ENCODE data around the gene VPS51. TPM values are rescaled to one million over a fixed set of nuclear protein-coding genes. Genes with fewer than 3 reads are reported as not detected.

VPS51 gene
- total RNA-seq, 1 donor from 2014 or later, result 41.4 TPM

- Histone ChIP-seq H2AFZ (ENCODE audit: low read depth, low read length) (peak overlapping the region; percentile 98), H3K4me2 (ENCODE audit: low read length) (peak overlapping the region; percentile 79), H3K27ac (ENCODE audit: low read depth, low read length) (no peak overlapping the region), H3K36me3 (ENCODE audit: insufficient read depth, low read length) (no peaks in the 10 kb centered on the region), H4K20me1 (ENCODE audit: insufficient read depth, low read length) (peaks cover 18% of the 10 kb centered on the region), H3K27me3 (ENCODE audit: insufficient read depth, low read length) (no peaks in the 10 kb centered on the region), H3K4me3 (ENCODE audit: insufficient read depth, low read depth, low read length) (peak overlapping the region; percentile 61), H3K9ac (ENCODE audit: low read length) (peak overlapping the region; percentile 89), H3K79me2 (ENCODE audit: insufficient read depth, low read length) (peaks cover 28% of the 10 kb centered on the region), H3K9me3 (ENCODE audit: insufficient read depth, low read depth, low read length) (no peaks in the 10 kb centered on the region), H3K4me1 (ENCODE audit: insufficient read depth, low read length) (peaks cover 6% of the 10 kb centered on the region)
- no peak for DNase-seq (ENCODE audit: low read depth)
- FAIRE-seq, result no peak
- H3K4me3 Mint-ChIP-seq (ENCODE audit: unreplicated experiment), result peak overlapping the region; percentile 93
- no peaks in the 10 kb centered on the region for H3K9me3 Mint-ChIP-seq (ENCODE audit: unreplicated experiment)
- H3K4me1 Mint-ChIP-seq (ENCODE audit: low read depth, unreplicated experiment), result peaks cover 7% of the 10 kb centered on the region
- TF ChIP-seq CTCF (IDR thresholded peaks at IDR 0.05; ENCODE audit: insufficient read depth, low read depth, low read length) (no peak), EZH2 (IDR thresholded peaks at IDR 0.05; ENCODE audit: insufficient read depth, low read length) (no peak)
- no peaks in the 10 kb centered on the region for H3K27me3 Mint-ChIP-seq (ENCODE audit: low read depth, unreplicated experiment)
- peak overlapping the region; percentile 87 for H3K27ac Mint-ChIP-seq (ENCODE audit: unreplicated experiment)
- H3K36me3 Mint-ChIP-seq (ENCODE audit: low read depth, unreplicated experiment), result peaks cover 2% of the 10 kb centered on the region
These were observed 587 bp upstream of the VPS51 start for GRCh38 chr11:65095427-65095826.

GRCh38 chr11:65096926-65097325, 912 bp downstream of the VPS51 start:
- no peak overlapping the region for H3K27ac Mint-ChIP-seq (ENCODE audit: unreplicated experiment)
- H3K9me3 Mint-ChIP-seq (ENCODE audit: unreplicated experiment), result no peaks in the 10 kb centered on the region
- Histone ChIP-seq H3K27ac (ENCODE audit: low read depth, low read length) (no peak overlapping the region), H3K4me1 (ENCODE audit: insufficient read depth, low read length) (peaks cover 8% of the 10 kb centered on the region), H3K4me3 (ENCODE audit: insufficient read depth, low read depth, low read length) (peak overlapping the region; percentile 61), H3K27me3 (ENCODE audit: insufficient read depth, low read length) (no peaks in the 10 kb centered on the region), H3K4me2 (ENCODE audit: low read length) (peak overlapping the region; percentile 79), H3K9ac (ENCODE audit: low read length) (peak overlapping the region; percentile 89), H4K20me1 (ENCODE audit: insufficient read depth, low read length) (peaks cover 25% of the 10 kb centered on the region), H3K9me3 (ENCODE audit: insufficient read depth, low read depth, low read length) (no peaks in the 10 kb centered on the region), H3K36me3 (ENCODE audit: insufficient read depth, low read length) (no peaks in the 10 kb centered on the region), H2AFZ (ENCODE audit: low read depth, low read length) (no peak overlapping the region), H3K79me2 (ENCODE audit: insufficient read depth, low read length) (peaks cover 32% of the 10 kb centered on the region)
- peaks cover 2% of the 10 kb centered on the region for H3K36me3 Mint-ChIP-seq (ENCODE audit: low read depth, unreplicated experiment)
- TF ChIP-seq CTCF (IDR thresholded peaks at IDR 0.05; ENCODE audit: insufficient read depth, low read depth, low read length) (no peak), EZH2 (IDR thresholded peaks at IDR 0.05; ENCODE audit: insufficient read depth, low read length) (no peak)
- H3K4me1 Mint-ChIP-seq (ENCODE audit: low read depth, unreplicated experiment), result peaks cover 7% of the 10 kb centered on the region
- no peak for FAIRE-seq
- DNase-seq (ENCODE audit: low read depth), result no peak
- no peaks in the 10 kb centered on the region for H3K27me3 Mint-ChIP-seq (ENCODE audit: low read depth, unreplicated experiment)
- peak overlapping the region; percentile 93 for H3K4me3 Mint-ChIP-seq (ENCODE audit: unreplicated experiment)

GRCh38 chr11:65100674-65101350, 4.8 kb downstream of the VPS51 start:
- FAIRE-seq, result no peak
- H3K9me3 Mint-ChIP-seq (ENCODE audit: unreplicated experiment), result no peaks in the 10 kb centered on the region

More at GRCh38 chr11:65100674-65101350, 4.8 kb downstream of the VPS51 start:
- peaks cover 55% of the 10 kb centered on the region for H4K20me1 ChIP-seq (ENCODE audit: insufficient read depth, low read length)
- no peaks in the 10 kb centered on the region for H3K36me3 Mint-ChIP-seq (ENCODE audit: low read depth, unreplicated experiment)
- no peaks in the 10 kb centered on the region for H3K27me3 ChIP-seq (ENCODE audit: insufficient read depth, low read length)
- H3K4me2 ChIP-seq (ENCODE audit: low read length), result no peak overlapping the region
- no peak overlapping the region for H3K27ac Mint-ChIP-seq (ENCODE audit: unreplicated experiment)
- H3K27me3 Mint-ChIP-seq (ENCODE audit: low read depth, unreplicated experiment), result no peaks in the 10 kb centered on the region
- H3K9me3 ChIP-seq (ENCODE audit: insufficient read depth, low read depth, low read length), result no peaks in the 10 kb centered on the region
- peaks cover 48% of the 10 kb centered on the region for H3K79me2 ChIP-seq (ENCODE audit: insufficient read depth, low read length)
- no peak overlapping the region for H3K4me3 Mint-ChIP-seq (ENCODE audit: unreplicated experiment)
- TF ChIP-seq EZH2 (IDR thresholded peaks at IDR 0.05; ENCODE audit: insufficient read depth, low read length), result no peak
- TF ChIP-seq CTCF (IDR thresholded peaks at IDR 0.05; ENCODE audit: insufficient read depth, low read depth, low read length), result no peak
- no peak overlapping the region for H3K27ac ChIP-seq (ENCODE audit: low read depth, low read length)
- no peaks in the 10 kb centered on the region for H3K36me3 ChIP-seq (ENCODE audit: insufficient read depth, low read length)
- H3K4me1 ChIP-seq (ENCODE audit: insufficient read depth, low read length), result peaks cover 16% of the 10 kb centered on the region
- H2AFZ ChIP-seq (ENCODE audit: low read depth, low read length), result no peak overlapping the region
- H3K4me3 ChIP-seq (ENCODE audit: insufficient read depth, low read depth, low read length), result no peak overlapping the region
- peaks cover 13% of the 10 kb centered on the region for H3K4me1 Mint-ChIP-seq (ENCODE audit: low read depth, unreplicated experiment)
- no peak overlapping the region for H3K9ac ChIP-seq (ENCODE audit: low read length)
- no peak for DNase-seq (ENCODE audit: low read depth)
